Stimulated activated CD4-positive, alpha-beta T cell treated with anti-CD3 and anti-CD28 coated beads, TNF-alpha, amount 100 ng/mL, for 4 hours (primary cell): ENCODE measurements around the gene CDH5.

Experiments used
- DNase-seq, 3 experiments: peaks; one replicate each; pipeline ENCODE4 v3.0.0-alpha.2; 2020; ENCODE audit warnings: low read depth in 3 of 3

Gene CDH5

GRCh38 chr16:66354034-66354909 is 12.2 kb upstream of the CDH5 start:
- DNase-seq, result no peak

GRCh38 chr16:66355526-66355925 is 11.0 kb upstream of the CDH5 start:
- no peak for DNase-seq

- DNase-seq, result no peak
Observed at GRCh38 chr16:66357523-66357928, 9.0 kb upstream of the CDH5 start.

GRCh38 chr16:66358231-66358630 is 8.3 kb upstream of the CDH5 start:
- no peak for DNase-seq

- no peak for DNase-seq
Observed at GRCh38 chr16:66359012-66359411, 7.5 kb upstream of the CDH5 start.

- DNase-seq, result no peak
Observed at GRCh38 chr16:66359811-66360608, 6.5 kb upstream of the CDH5 start.

- DNase-seq, result no peak
Observed at GRCh38 chr16:66360624-66361324, 5.7 kb upstream of the CDH5 start.

- no peak for DNase-seq
Observed at GRCh38 chr16:66361604-66362135, 4.8 kb upstream of the CDH5 start.

GRCh38 chr16:66363211-66363777 is 3.2 kb upstream of the CDH5 start:
- no peak for DNase-seq

GRCh38 chr16:66364117-66364958 is 2.2 kb upstream of the CDH5 start:
- DNase-seq, result no peak

GRCh38 chr16:66364959-66365306 is 1.6 kb upstream of the CDH5 start:
- DNase-seq, result no peak

GRCh38 chr16:66365651-66366050 is 840 bp upstream of the CDH5 start:
- DNase-seq, result no peak

- no peak for DNase-seq
Observed at GRCh38 chr16:66367968-66368891, 1.7 kb downstream of the CDH5 start.

- DNase-seq, result no peak
Observed at GRCh38 chr16:66369055-66369592, 2.6 kb downstream of the CDH5 start.

- DNase-seq, result no peak
Observed at GRCh38 chr16:66370786-66371684, 4.5 kb downstream of the CDH5 start.

- DNase-seq, result no peak
Observed at GRCh38 chr16:66372078-66372897, 5.8 kb downstream of the CDH5 start.

- DNase-seq, result no peak
Observed at GRCh38 chr16:66372898-66373155, 6.3 kb downstream of the CDH5 start.

GRCh38 chr16:66373667-66374066 is 7.2 kb downstream of the CDH5 start:
- no peak for DNase-seq
